ENCODE measurements around the gene PHF13. TPM values are rescaled to one million over a fixed set of nuclear protein-coding genes. Genes with fewer than 3 reads are reported as not detected.
A peak's percentile ranks its signal among the peaks of the same experiment; 100 is the strongest.

The PHF13 gene
- total RNA-seq, 1 experiment from 2014 or later, result 55.8 TPM

- H3K4me3 Mint-ChIP-seq, result peak overlapping the region; percentile 92 to 95; a peak in 4 of 5 replicates
- Histone ChIP-seq H2BK120ac (ENCODE audit: low read depth, low read length, poor library complexity, severe bottlenecking) (no peak overlapping the region), H2BK12ac (ENCODE audit: insufficient read length, low read depth, low read length) (no peak overlapping the region), H3K9ac (ENCODE audit: extremely low read depth, insufficient read length, low read length) (no peak overlapping the region), H4K8ac (replicated peaks; ENCODE audit: insufficient read length, low read depth, low read length) (no peak overlapping the region), H2AFZ (ENCODE audit: low read length) (no peak overlapping the region), H3K4me2 (ENCODE audit: insufficient read depth, insufficient read length, low read length) (peak overlapping the region; percentile 60), H3K23me2 (ENCODE audit: insufficient read length, low read depth, low read length, poor library complexity, severe bottlenecking) (peaks cover 7% of the 10 kb centered on the region), H4K20me1 (ENCODE audit: control insufficient read depth, insufficient read depth, insufficient read length) (no peaks in the 10 kb centered on the region), H3K27me3 (ENCODE audit: insufficient read depth, low read length) (no peaks in the 10 kb centered on the region), H2BK15ac (ENCODE audit: low read depth, low read length) (no peak overlapping the region), H4K5ac (ENCODE audit: insufficient read length, low read depth, low read length) (no peak overlapping the region), H3K14ac (ENCODE audit: insufficient read depth, low read length) (peak overlapping the region; percentile 27), H3K9me3 (ENCODE audit: control insufficient read depth, low read depth, low read length) (no peaks in the 10 kb centered on the region), H3K4me1 (ENCODE audit: insufficient read depth, low read length) (no peaks in the 10 kb centered on the region; the same call in 1 of the 2 replicates), H3K23ac (ENCODE audit: insufficient read length, low read depth, low read length) (no peak overlapping the region), H2BK5ac (ENCODE audit: insufficient read length, low read length) (no peak overlapping the region), H3K56ac (ENCODE audit: insufficient read length, low read depth, low read length) (no peak overlapping the region), H3K27ac (ENCODE audit: insufficient read length, low read depth, low read length) (no peak overlapping the region), H3K18ac (ENCODE audit: insufficient read length, low read depth, low read length) (peak overlapping the region; percentile 18), H3K79me2 (ENCODE audit: insufficient read depth, low read length) (no peaks in the 10 kb centered on the region), H3K79me1 (ENCODE audit: insufficient read depth, low read depth, low read length, poor library complexity, severe bottlenecking) (peaks cover 4% of the 10 kb centered on the region), H3T11ph (ENCODE audit: low read length) (no peak overlapping the region), H3K4ac (ENCODE audit: low read depth, low read length) (no peak overlapping the region), H2AK5ac (ENCODE audit: insufficient read length, low read length) (no peak overlapping the region), H4K91ac (ENCODE audit: insufficient read length, low read depth, low read length) (no peak overlapping the region), H2BK20ac (ENCODE audit: low read depth, low read length, poor library complexity, severe bottlenecking) (no peak overlapping the region)
- H3K27me3 Mint-ChIP-seq (ENCODE audit: low read depth), result peaks cover 17% of the 10 kb centered on the region
- H3K9me3 Mint-ChIP-seq, result no peaks in the 10 kb centered on the region; a peak in 1 of 5 replicates
- DNase-seq, result no peak
- no peak for TF ChIP-seq CTCF (conservative IDR thresholded peaks at IDR 0.05)
- H3K27ac Mint-ChIP-seq, result peak overlapping the region; percentile 75 to 87 (median 76); a peak in 3 of 7 replicates
- no CpG with 5 or more reads among the region's 14 CpGs for WGBS (ENCODE audit: extremely low coverage, insufficient read length, low lambda C conversion rate)
- peaks cover 16 to 17% of the 10 kb centered on the region in 2 experiments for H3K4me1 Mint-ChIP-seq
- H3K36me3 Mint-ChIP-seq (ENCODE audit: insufficient read depth in 1 of 3, low read depth in 3 of 3), result peaks cover 0 to 9% (median 2%) of the 10 kb centered on the region in 3 experiments; a peak in 4 of 7 replicates
Observed at GRCh38 chr1:6578624-6579373, 34.7 kb upstream of the PHF13 start.
